GM18507 (cell line): ENCODE measurements around the gene DRD4.

Experiments
- DNase-seq: peaks from one replicate; pipeline ENCODE4 v3.0.0; 2011; ENCODE audit warnings: low read depth; ENCODE audit not compliant: insufficient read length; ENCODE audit errors: extremely low spot score
- FAIRE-seq: peaks from 2 replicates; lab custom pipeline; 2011; peaks lifted over from hg19 to GRCh38; lab: Jason Lieb, UNC

Gene DRD4

GRCh38 chr11:636511-637332 lies at the start of gene DRD4:
DRD4 (plus strand) TSS chr11:637269; CDS start chr11:637305, 36 bp downstream.
- DNase-seq (no peak), FAIRE-seq (no peak)

- FAIRE-seq = no peak
- DNase-seq = no peak
Measured at GRCh38 chr11:587546-587945, 49.5 kb upstream of the DRD4 start.

- DNase-seq = no peak
- no peak for FAIRE-seq
Measured at GRCh38 chr11:587978-588380, 49.1 kb upstream of the DRD4 start.

- no peak for FAIRE-seq
- DNase-seq = no peak
Measured at GRCh38 chr11:589798-590197, 47.3 kb upstream of the DRD4 start.

GRCh38 chr11:590997-591396 lies 46.1 kb upstream of the DRD4 start:
- FAIRE-seq = no peak
- no peak for DNase-seq

GRCh38 chr11:592501-592900 lies 44.6 kb upstream of the DRD4 start:
- FAIRE-seq (no peak), DNase-seq (no peak)

GRCh38 chr11:592918-593317 lies 44.2 kb upstream of the DRD4 start:
- DNase-seq (no peak), FAIRE-seq (no peak)

- DNase-seq (no peak), FAIRE-seq (no peak)
Measured at GRCh38 chr11:593347-593746, 43.7 kb upstream of the DRD4 start.

GRCh38 chr11:595400-595799 lies 41.7 kb upstream of the DRD4 start:
- no peak for FAIRE-seq
- DNase-seq = no peak

GRCh38 chr11:596374-596773 lies 40.7 kb upstream of the DRD4 start:
- DNase-seq (no peak), FAIRE-seq (no peak)

- FAIRE-seq = no peak
Measured at GRCh38 chr11:597166-597725, 39.8 kb upstream of the DRD4 start.

GRCh38 chr11:598005-598680 lies 38.9 kb upstream of the DRD4 start:
- no peak for DNase-seq
- no peak for FAIRE-seq

More at GRCh38 chr11:597166-597725, 39.8 kb upstream of the DRD4 start:
- no peak for DNase-seq

- DNase-seq (no peak), FAIRE-seq (no peak)
Measured at GRCh38 chr11:601573-602245, 35.4 kb upstream of the DRD4 start.

GRCh38 chr11:603154-603553 lies 33.9 kb upstream of the DRD4 start:
- no peak for DNase-seq
- no peak for FAIRE-seq

- no peak for DNase-seq
- no peak for FAIRE-seq
Measured at GRCh38 chr11:605286-606129, 31.6 kb upstream of the DRD4 start.

- FAIRE-seq (no peak), DNase-seq (no peak)
Measured at GRCh38 chr11:606245-606644, 30.8 kb upstream of the DRD4 start.

GRCh38 chr11:607020-607780 lies 29.9 kb upstream of the DRD4 start:
- no peak for DNase-seq
- FAIRE-seq = no peak

- DNase-seq (no peak), FAIRE-seq (no peak)
Measured at GRCh38 chr11:607971-608659, 29.0 kb upstream of the DRD4 start.
